NCI-H187 treated with DMSO at 0.1 percent for 48 hours (cell line): ENCODE data around the gene PALLD.

Experiments used
- DNase-seq: peaks from one replicate; lab custom pipeline; 2025; lab: John Stamatoyannopoulos, UW

Gene PALLD

DNA sequence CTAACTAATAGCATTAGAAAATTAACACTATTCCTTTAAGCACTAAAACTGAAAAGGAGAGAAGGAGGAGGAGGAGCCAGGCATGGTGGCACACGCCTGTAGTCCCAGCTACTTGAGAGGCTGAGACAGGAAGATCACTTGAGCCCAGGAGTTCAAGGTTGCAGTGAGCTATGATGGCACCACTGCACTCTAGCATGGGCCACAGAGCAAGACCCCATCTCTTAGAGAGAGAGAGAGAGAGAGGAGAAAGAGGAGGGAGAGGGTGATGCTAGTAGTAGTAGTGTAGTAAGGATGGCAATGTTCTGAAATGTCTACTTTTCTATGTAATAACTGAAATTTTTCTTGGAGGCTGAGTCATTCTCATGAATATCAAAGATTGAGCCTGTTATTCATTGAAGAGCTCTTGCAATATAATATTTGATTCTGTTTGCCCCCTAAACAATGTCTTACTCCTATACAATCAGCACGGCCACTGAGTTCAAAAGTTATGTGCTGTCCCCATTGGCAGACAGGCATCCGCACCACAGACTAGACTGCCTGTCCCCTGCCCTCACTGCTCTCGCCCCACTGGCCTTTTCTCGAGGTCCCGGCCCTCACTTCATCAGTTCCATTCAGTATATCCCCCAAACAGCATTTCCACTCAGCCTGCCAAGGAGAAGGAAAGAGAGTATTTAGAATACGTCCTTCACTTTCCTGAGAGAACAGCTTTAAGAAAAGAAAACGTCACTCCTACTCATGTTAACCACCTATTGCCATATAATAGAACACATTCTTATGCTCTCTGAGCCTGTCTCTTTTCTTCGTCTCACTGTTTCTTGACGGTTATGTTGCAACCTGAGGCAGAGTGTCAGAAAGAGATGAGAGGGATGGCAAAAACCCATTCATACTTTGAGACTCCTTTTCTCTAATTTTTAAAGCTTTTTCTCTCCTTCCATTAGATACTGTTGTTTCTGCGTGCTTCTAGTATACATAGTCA lies 238.1 kb downstream of the PALLD start:
- DNase-seq: no peak

- DNase-seq: no peak
Observed at GRCh38 chr4:168735735-168736134, 238.9 kb downstream of the PALLD start.

- DNase-seq: no peak
Observed at GRCh38 chr4:168736860-168737805, 240.3 kb downstream of the PALLD start.

- DNase-seq: no peak
Observed at GRCh38 chr4:168737806-168738172, 240.9 kb downstream of the PALLD start.

DNA sequence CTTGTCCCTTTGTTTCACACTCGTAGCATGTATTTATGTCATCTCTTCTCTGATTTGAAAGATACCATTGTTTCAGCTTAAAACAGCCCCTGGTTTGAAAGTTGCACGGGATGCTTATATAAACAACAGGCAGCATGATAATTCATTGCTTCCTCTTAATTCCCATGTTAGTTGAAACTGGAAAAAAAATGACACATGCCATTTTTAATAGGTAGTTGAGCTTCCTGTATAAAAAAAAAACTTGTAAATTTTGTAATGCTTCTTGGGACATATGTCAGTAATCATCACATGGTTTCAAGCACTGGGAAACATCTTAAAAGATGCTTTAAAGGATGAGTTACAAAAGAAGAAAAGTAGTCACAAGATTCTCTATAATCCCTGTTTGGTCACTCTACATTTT lies 243.0 kb downstream of the PALLD start:
- DNase-seq: no peak

DNA sequence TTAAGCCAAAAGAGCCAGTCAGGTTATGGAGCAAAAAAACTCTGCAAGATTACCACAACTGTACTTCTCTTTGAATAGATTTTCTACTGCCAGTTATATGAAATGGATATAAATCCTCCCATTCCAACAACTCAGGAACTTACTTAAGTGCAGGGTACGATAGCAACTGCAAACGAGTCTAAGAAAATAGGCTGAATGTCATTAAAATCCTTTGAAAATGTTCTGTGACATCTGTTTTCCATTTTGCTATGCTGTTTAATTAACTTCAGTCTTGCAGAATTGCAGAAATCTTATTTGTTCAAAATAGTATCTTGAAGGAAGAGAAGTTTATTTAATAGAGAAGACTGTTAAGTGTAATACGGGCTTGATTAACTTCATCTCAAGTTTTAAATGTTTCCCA lies 243.8 kb downstream of the PALLD start:
- DNase-seq: no peak

- DNase-seq: no peak
Observed at GRCh38 chr4:168741281-168742173, 244.7 kb downstream of the PALLD start.

DNA sequence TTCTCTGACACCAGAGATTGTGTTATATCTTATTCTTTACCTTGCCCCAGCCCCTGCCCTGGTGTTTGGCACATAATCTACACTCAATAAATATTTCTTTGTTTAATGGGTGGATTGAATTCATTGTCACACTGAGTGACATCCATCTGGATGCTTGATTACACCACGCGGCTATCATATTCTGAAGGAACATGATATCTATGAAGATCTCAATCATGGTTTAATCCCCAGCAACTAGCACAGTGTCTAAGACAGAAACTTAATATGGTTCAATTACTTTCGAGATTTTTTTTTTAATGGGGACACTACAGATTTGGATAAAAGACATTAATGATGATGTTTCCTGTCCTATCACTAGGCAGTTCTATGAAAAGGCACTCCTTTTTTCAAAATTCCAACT lies 246.3 kb downstream of the PALLD start:
- DNase-seq: no peak

DNA sequence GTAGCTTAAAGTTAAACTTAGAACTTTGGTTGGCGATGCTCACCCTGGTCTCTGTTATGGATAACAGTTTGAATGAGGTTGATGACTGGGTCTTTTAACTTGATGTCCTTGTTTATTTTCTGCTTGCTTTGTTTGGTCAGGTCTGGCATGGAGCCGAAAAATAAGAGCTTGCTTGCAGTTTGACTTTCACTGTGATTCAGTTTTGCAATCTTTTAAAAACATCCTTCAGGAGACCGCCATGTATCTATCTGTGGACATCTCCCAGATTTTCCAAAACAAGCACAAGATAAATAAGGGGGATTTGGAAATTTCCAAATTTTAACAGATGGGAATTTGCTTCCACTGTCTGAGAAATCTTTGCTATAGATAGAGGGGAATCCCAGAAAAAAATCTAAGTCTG lies 246.7 kb downstream of the PALLD start:
- DNase-seq: no peak

DNA sequence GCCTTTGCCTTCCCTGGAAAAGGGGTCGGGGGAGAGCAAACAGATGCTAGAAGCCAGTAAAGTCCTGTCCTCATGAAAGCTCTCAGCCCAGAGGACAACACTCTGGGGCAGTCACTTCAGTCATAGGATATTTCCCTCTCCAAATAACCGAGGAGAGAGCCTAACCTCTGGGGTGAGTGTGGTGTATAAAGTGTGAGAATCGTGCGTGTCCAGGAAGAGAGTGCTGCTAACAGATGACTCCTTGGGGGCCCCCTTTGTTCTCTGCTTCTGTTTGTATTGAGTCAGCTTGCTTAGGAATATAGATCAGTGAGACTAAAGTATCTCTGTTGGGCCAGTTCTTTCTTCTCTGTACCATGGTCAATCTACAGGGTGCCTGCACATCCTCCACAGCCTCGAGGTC lies 247.2 kb downstream of the PALLD start:
- no peak for DNase-seq

DNA sequence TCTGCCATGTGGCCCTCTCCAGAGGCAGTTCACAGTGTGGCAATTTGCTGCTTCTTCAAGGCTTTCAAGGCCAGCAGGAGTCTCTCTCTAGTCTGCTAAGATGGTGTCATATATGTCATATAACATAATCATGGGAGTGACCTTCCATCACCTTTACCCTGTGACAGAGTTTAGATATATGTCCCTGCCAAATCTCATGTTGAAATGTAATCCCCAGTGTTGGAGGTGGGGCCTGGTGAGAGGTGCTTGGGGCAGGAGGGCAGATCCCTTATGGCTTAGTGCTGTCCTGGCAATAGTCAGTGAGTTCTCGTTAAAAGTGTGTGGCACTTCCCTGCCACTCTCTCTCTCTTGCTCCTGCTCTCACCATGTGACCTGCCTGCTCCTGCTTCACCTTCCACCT lies 252.0 kb downstream of the PALLD start:
- no peak for DNase-seq

DNA sequence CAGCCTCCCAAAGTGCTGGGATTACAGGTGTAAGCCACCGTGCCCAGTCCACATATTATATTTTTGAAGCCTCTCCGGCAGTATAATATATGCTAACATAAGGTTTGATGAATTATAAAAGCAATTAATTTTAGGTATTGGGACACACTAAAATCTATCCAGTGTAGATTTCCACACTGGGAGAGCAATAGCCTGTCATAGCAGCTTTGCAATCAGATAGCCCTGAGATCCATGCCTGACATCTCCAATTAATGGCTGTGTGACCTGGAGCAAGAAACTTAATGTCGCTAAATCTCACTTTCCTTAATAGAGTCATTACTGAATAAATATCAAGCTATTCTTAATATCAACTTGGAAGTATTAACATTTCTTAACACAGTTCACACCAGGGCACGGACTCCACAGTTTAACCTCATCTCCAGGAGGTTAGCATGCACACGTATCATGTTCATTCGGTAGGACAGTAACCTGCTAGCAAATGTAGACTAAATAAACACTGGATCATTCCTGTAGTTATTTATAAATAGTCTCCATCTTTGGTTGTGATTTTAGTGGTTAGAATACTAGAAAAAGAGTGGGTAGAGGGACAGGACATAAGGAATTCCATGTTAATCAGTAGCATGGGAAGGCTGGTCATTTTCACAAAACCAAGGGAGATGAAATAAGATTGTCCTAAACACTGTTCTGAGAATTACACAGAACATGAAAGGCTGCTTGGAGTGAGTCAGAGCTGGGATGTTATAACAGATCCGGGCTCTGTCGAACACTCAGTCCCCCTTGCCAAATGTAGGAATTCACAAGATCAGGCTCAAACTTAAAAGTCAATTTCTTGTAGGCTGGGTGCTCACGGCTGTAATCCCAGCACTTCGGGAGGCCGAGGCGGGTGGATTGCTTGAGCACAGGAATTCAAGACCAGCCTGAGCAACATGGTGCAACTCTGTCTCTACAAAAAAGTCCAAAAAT lies 254.7 kb downstream of the PALLD start:
- no peak for DNase-seq

GRCh38 chr4:168755598-168756477 lies 259.0 kb downstream of the PALLD start:
- no peak for DNase-seq

DNA sequence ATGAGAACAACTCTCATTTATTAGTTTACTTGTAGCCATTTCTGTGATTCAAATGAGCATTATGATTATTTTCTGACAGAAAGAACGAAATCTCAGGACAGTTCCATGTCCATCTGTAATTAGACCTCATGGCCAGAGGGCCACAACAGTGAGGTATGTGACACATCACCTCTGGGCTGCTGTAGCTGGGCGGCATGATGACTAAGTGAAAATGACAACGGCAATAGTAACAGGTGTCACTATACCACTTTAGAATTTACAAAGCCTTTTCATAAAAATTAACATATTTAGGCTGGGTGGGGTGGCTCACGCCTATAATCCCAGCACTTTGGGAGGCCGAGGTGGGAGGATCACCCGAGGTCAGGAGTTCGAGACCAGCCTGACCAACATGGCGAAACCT lies 260.6 kb downstream of the PALLD start:
- no peak for DNase-seq

DNA sequence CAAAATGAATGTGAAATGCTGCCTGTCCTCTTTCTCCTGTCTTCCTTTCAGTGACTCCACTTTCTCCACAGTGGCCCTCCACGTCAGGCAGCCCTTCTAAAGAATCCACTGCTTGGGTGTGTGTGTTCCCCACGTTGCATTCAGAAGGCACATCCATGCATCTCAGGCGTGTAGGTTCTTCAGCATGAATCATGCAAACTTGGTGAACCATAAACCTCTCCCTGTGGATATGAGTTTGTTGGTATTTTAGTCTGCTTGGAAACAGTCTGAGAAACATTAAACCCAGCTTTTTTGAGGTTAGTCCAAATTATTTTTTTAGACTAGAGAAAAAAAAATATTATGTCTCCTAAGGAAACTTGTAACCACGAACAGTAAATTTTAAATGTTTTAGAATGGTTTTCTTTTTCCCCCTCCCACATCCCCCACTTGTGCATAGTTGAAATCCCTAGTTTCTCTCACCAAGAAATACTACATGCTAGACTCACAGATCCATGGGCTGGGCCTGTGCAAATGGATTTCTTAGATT lies 261.6 kb downstream of the PALLD start:
- no peak for DNase-seq

DNA sequence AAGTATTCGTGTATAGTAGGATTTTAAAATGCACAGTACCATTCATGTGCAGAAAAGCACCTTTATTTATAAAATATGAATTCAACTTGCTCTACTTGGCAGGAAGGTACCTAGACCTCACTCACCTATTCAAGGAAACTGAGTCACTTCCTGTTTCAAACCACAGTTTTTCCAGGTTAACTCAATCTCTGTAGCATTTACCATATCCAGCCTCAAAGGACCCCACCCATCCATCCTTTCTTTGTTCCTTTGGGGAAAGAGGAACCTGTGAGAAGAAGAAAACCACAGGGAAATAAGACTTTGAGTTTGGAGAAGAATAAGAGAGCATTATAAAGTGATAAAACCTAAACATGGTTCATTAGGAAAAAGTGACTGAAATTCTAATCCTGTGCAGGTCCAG lies 262.5 kb downstream of the PALLD start:
- DNase-seq: no peak

DNA sequence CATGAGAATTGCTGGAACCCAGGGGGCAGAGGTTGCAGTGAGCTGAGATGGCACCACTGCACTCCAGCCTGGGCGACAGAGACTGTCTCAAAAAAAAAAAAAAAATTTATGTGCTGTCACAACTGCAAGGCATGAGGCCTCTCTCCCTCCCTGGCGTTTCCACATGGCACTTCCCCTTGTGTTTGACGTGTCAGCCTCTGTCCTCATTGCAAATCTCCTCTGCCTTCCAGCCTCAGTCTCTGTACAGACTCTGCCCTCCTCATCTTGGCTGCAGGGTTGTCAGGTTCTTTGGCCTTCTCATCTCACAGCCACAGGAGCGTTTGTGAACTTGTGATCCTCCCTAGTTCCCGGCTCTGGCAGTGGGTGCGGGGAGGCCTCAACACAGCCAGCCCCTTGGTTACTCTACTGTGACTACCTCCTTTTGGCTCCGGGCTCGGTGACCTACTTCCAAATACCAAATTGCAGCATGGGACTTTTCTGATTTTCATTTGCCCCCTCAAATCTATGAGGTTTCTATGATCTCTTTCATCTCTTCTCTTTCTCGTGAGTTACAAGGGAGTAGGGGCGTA lies 263.2 kb downstream of the PALLD start:
- DNase-seq: no peak

DNA sequence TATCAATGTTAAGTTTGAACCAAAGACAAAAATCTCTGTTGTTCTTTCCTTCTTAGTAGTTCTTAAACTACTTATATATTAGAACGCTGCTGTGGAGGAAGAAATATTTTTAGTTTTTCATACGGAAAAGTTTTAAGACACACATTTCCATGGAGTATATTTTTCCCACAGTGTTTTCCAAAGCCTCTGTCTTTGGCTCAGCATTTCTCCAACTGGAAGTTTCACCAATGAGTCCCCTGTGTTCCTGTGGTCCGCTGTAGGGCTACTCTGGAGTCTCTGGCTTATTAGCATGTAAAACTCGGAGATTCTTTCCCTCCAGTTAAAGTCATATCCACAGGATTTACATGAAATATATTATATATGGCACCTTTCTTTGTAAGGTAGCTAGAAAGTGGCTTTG lies 264.2 kb downstream of the PALLD start:
- DNase-seq: no peak

GRCh38 chr4:168765322-168765721 lies 268.5 kb downstream of the PALLD start:
- DNase-seq: no peak
